ENCODE results near the gene LASP1.

The LASP1 gene

DNA sequence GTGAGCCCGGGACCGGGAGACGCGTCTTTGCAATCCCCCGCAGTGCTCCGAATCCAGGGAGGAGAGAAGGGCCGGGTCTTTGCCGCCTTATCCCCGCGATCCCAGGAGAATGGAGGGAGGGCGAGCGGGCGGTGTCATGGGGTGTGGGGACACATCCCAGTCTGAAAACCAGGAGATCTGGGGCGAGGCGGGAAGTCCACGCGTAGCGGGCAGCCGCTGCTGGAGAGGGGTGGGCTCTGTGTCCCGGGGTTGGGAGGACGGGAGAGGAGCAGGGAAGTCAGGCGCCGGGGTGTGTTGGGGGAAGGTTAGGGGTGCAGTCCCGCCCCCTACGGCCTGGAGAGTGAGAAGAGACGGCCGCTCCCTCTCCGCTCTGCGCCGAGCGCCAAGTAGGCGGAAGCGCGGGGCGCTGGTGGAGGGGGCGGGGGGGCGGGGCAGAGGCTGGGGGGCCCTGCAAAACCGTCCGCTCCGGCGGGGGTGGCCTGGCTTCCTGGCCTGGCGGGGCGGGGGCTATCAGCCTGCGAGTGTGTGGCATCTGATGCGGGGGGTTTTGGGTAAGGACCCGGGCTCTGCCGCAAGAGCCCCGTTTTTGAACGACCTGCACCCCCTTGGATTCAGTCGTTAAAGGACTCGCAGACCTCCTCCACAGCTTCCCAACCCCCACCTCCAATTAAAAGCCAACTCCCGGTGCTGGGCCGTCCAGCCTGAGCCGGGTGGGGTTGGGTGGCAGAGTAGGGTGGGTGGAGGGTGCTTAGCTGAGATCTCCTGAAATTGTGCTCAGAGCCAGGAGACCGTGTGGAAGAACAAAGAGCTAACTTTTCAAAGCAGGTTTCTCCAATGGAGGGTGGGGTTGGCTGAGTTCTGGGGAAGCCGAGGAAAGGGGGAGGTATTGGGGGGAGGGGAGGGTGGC, 654 bp downstream of the LASP1 start:
- DNase-seq: peak; percentile 50

DNA sequence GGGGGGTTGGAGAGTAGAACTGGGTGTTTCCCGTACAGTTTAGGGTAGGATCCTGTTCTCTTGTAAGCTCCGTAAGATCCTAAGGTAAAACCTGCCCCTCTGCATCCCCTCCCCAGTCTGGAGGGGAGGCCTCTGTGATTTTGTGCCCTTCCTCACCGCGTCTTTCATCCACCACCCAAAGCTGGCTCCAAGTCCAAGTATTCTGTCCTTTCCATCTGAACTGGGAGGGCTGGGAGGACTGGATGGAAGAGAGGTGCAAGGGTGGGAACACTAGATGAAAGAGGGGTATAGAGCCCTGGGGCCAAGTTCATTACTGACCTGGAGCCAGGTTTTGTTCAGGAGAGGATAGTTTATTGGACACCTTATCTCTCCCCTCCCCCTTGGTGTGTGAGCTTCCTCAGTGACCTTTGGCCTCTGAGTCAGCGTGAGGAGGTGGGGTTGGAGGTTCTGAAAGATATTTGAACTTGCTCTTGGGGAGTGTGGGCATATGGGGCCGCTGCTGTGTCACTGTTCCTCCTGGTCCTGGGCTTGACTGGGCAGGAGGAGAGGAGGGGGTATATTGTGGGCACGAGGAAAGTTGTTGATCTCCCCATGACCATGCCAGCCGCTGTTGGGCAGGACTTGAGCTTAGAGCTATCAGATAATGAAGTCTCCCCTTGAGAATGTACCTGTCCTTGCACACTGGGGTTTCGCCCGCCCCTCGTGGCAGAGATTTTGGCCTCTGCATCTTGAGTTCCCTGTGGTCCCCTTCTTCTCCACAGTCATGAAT, 1.6 kb downstream of the LASP1 start:
- DNase-seq: peak; percentile 79

DNA sequence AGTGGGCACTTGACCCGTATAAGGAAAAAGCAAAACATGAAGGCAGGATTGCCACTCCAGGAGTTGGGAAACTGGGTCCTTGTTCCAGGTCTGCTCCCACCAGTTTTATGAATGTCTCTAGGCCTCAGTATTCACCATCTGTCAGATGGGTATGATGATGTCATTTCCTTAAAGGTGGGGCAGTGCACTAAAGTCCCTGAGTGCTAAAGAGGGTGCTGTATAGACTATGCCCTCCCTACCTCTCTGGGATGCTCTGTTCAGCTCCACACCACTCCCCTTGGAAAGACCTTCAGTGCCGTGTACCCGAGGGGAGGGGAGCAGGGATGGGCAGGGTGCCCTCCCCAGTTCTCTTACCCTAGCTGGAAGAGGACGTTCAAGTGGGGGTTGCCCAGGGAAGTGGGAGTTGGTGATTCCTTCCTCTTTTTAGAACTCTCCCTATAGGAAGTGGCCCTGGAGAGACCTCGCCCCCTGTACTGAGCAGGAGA, 2.2 kb downstream of the LASP1 start:
- DNase-seq: no peak

DNA sequence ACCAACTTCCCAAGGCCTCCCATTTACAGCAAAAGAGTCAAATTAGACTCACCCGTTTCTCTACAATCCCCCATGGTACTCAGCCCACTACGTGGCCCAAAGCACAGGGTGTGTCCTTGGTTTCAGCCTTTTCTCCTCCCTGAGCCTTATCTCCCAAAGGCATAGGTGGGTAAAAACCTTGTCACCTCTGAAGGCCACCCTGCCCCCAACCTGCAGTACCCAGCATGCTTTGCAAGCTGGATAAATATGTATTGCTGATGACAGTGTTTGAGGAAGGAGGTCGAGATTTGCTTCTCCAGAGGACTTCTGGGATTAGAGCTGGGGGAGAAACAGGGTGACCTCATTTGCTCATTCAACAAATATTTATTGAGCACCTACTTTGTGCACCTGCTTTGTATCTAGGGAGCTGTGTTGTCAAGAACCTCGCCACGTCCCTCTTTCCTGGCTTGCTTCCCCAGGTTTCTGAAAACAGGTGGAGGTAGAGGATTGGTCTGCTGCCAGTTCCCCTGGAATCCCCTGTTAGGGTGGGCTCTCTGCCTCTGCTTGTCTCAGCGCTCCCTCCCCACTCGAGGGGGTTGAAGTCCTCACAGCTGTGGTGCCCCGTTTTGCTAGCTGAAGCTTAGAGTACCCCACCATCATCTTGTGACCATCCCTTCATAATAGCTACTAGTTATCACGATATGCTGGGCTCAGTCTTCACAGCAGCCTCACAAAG, 3.0 kb downstream of the LASP1 start:
- DNase-seq: no peak

DNA sequence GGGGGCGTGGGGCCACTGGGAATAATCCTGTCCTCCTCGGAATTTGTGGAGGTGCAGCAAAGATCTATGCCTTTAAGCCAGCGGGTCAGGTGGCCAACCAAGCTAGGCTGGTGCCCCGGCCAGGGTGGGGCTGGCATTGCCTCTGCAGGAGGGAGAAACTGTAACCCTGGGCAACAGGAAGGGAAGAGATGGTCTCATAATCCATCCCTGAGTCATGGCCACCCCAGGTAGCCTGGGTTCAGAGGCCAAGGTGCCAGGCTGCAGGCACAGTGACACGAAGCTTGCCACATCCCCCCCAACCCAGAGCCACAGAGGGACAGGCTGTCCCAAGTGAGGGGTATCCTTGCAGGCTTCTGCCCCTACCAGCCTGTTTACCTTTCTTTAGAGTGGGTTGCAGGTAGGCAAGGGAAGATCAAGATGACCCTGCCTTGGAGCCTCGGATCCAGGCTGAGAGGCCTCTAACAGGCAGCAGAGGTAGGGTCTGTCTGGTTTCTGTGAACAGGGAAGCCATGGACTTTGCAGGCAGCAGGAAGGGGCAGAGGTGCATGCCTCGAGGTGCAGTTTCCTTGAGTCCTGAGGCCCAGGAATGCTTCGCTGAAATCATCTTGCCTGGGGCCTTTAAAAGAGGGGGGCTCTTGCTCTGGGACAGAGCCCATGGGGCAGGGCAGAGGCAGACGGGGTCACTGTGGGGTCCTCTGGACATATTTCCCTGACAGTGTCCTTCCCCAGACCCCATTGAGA, 4.0 kb downstream of the LASP1 start:
- no peak for DNase-seq

DNA sequence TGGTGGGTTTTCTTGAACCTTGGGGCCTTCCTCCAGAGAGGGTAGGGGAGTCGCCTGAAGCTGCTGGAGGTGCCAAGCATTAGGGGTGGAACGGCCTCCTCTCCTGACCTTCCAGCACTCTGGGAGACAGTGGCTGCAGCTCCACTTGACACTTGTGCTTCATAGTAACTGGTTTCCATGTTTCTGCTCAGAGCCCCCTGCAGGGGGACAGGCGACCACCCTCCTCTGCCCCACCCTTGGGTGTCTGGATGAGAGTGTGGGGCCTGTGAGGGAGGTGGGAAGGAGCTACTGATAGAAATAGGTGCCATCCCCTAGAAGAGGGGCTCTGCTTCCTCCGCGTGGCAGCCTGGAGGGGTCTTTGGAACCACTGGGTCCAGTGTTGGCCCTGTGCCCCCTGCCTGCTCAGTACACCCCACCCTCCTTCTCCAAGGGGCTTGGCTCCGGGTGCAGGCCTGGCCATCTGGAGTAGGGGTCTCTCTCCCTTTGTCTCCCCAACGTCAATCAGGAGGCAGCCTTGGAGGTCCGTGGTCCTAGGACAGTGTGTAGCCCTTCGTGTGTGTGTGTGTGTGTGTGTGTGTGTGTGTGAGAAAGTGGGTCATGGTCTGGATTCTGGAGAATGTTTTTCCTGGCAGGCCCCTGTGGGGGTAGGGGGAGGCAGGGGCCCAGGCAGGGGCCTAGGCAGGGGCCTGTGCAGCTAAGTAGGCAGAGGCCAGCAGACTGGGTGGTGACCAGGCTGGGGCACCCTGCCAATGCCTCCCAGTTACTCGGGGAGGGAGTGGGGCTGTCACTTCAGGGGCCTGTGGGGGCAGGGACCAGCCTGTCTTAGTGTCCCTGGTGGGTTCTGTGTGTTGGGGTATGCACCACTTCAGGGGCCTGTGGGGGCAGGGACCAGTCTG, 4.9 kb downstream of the LASP1 start:
- DNase-seq: no peak

DNA sequence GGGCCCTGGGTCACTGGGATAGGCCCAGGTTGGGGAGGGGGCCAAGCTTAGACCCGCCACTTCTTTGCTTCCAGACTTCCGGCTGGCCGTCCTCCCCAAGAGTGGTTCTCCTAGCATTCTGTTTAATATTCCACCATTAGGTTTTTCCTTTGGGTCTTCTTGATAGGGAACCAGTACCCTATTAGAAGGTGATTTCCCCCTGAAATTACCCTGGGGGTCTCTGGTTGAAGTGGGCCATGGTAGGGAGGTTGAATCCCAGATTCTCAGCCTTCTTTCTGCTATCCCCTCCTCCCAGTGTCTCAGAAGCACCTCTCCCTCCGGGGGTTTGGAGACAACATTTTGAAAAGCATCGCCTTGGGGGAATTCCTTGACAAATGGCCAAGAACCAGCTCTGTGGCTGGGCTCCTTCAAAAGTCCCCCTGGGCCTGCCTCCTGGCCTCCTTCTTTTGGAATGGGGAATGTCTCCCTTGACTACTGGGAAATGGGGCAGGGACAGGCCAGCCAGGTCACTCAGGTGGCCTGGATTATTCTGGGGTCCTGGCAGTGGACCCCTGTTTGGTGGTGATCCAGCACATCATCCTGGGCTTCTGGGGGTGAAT, 5.7 kb downstream of the LASP1 start:
- no peak for DNase-seq

DNA sequence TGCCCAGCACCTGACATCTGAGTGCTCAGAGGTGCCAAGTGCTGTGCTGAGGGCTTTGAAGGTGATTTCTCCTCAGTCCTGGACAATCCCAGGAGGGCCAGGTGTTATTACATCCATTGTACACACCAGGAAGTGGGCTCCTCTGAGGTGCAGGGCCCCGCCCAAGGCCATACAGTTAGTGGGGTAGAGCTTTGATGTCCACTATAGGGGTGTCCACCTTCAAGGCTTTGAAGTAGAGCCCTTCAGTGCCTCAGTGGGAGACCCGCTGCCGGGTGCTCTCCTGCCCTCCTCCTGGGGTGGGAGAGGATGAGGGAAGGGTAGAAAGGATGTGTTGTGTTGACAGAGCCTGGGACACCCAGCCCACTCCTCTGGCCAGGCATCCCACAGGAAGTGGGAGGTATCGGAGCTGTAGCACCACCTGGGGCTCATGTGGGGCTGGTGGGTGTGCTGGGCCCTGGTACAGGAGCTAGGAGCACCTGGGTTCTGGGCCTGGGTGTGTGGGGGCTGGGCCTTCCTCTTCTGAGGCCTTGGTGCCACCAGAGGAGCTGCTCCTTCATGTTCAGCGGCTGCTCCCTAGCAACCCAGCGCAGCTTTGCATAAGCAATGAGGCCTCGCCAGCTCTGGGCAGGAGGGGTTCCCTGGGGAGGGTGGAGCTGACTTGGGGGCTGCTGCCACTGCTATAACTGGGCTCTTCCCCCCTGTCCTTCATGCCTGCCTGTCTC, 7.4 kb downstream of the LASP1 start:
- no peak for DNase-seq

DNA sequence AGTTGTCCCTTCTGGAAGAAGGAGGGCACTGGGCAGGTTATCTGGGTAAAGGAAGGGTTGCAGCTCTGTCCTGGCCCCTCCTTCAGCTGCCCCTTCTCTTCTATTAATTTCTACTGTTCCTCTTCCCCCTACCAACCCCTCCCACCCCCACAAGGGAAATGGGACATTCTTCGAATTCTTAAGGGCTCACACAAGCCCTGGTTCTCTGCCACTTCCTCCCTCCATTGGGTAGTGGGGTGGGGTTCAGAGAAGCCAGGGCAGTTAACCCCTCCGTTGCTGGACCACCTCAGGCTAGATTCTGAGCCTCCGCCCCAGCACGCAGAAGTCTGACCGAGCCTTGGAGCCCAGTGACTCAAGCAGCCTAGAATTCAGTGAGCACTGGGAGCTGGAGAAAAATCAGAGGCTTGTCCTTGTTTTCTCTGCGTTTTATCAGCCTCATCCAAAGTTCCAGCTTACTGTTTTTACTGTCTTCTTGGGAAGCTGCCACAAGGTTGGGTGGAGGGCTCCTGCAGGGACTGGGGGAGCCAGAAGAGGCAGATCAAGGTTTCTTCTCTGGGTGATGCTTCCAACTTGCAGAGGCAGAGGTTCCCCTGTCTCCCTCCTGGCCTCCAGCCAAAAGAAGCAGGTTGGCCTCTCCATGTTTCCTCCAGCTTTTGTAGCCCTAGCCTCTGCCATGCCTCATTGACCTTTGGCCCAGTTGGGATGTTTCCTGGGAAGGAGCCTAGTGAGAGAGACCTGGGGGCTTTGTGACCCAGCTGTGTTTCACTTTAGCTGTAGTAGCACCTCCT, 10.2 kb downstream of the LASP1 start:
- DNase-seq: no peak

DNA sequence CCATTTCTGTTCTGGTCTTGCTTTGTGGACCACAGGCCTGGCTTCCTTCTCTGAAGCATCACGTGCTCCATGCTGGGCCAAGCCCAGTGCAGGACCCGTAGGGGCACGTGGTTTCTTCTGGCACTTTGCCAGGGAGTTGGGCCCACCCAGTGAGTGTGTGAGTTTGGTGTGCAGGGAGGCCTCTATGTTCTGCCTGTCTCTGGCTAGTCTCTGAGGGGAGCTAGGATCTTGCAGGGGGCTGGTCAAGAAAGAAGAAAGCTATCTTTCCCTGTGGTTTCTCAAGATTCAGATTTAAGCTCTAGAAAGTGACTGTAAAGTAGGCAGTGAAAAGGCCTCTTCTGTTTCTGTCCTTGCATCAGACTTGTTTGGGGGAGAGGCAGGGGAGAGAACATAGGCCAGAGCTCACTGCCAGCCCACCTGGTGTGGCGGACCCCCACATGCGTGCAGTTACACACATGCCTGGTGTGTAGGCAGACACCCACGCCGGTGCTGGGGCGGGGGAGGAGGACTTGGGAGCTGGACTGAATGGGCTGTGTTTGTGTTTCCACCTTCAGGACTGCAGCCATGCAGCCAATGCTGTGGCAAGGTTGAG, 11.8 kb downstream of the LASP1 start:
- DNase-seq: no peak

DNA sequence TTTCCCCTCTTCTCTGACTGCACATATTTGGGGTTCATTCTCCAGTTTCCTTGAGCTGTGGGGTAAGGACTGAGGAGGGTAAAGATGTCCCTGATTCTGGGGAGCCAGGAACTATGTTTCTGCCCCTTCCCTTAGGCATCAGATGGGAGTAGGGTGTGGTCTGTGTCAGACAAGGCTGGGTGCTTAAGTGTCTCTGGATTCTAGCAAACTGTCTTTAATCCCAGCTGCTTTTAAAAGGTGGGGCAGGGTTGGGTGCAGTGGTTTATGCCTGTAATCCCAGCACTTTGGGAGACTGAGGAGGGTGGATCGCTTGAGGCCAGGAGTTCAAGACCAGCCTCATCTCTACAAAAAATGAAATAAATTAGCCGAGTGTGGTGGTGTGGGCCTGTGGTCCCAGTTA, 13.0 kb downstream of the LASP1 start:
- DNase-seq: no peak

DNA sequence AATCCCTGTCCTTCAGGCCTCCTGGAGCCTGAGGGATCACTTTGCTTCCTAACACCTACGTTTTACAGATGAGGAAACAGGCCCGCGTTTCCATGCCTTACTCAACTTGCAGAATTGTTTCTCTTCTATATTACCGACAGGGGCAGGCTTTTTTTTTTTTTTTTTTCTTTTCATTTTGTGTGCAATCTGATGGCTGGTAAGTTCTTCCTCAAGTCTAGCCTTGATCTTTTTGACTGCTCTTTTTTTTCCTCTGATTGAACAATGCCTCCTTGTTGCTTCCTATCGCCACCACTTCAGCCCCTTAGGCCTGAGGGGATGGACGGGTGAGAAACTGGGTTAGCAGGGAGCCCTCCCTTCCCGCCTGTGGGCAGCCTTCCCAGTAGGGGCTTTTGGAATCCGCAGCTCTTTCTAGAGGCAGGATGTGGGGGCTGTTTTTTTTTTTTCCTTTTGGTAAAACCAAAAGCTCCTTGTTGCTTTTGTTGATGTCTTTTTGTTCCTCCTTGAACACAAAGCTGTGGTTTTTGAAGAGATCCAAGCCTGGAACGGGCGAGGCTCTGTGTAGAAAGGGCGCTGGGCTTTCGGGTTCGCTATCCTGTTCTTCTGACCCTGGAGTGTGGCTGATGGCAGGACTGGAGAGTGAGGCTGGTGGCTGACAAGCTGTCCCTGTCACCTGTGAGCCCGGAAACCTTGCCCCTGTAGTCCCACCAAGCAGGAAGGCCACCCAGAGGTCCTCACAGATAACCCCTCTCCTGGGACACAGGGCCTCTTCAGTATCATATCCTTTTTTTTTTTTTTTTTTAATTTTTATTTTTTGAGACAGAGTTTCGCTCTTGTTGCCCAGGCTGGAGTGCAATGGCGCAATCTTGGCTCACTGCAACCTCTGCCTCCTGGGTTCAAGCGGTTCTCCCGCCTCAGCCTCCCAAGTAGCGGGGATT, 14.0 kb downstream of the LASP1 start:
- DNase-seq: no peak

DNA sequence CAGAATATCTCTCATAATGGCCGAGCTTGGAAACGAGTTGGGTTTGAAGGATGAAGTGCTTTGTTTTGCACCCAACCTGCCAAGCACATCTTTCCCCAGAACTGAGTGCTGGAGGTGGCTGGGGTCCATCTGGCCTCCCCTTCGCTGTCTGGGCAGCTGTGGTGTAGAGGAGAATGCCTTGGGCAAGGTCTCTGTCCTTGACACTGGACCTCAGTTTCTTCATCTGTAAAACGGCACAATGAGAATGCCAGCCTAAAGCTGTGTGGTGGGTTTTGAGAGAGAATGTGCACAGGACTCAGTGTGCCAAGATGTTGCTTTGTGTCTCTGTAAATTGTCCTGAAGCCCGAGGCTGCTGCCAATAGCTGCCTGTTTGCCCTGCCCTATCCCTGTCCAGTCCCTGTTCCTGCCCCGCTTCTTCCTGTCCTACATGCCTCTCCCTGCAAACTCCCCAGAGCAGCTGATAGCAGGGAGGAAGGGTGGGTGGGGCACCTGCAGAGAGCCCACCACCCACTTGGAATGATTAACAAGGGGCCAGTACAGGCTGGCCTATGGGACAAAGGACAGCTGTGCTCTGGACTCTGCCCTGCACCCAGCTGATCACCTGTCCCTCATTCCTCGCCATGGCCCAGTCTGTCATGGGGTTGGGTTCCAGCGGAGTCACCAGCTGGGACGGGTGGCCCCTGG, 15.3 kb downstream of the LASP1 start:
- no peak for DNase-seq

DNA sequence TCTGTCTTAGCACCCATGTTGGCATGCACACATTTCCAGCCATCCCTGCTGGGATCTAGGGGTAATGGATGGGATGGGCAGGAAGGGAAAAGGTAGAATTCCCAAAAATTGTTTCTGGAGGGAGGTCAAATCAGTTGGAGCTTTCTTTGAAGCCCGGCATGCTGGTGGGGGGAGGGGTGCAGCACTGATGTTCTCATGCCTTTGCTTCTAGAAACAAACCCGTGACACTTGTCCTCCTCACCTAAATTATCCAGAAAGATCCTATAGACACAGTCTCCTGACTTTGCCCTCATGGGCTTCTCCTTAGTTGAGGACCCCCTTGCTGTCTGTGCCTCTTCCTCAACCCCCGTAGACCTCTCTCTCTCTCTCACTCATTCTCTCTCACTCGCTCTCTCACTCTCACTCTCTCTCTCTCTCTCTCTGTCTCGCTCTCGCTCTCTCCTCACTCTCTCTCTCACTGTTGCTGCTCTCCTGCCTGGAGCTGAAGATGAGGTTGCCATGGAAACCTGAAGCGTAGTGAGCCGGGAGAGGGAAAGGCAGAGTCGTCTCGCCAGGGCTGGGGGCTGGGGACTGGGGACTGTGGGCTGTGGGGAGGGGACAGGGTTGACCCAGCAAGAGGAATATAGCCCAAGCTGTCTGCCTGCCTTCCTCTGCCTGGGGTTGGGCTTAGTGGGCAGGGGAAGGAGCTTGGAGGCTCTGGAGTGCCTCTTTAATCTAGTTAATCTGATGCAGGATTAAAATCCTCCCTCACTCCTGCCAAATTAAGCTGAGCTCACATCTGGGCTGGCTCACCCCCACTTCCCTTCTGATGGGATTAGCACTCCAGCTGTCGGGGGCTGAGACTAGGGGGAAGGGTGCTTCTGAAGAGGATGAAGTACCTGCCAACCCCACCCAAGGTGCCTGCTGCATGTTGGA, 16.1 kb downstream of the LASP1 start:
- no peak for DNase-seq

DNA sequence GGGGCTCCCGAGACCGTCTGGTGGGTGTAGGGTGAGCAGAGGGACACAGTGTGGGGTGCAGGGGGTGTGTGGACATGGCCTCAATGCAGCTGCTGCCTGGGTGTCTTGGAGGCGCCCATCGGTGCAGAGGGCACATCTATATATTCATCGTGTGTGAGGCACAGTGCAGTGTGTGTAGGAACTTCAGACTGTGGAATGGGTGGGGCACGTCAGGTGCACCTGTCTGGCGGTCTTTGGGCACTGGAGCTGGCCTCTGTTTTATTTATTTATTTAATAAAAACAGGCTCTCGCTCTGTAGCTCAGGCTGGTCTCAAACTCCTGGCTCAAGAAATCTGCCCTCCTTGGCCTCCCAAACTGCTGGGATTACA, 16.8 kb downstream of the LASP1 start:
- no peak for DNase-seq

DNA sequence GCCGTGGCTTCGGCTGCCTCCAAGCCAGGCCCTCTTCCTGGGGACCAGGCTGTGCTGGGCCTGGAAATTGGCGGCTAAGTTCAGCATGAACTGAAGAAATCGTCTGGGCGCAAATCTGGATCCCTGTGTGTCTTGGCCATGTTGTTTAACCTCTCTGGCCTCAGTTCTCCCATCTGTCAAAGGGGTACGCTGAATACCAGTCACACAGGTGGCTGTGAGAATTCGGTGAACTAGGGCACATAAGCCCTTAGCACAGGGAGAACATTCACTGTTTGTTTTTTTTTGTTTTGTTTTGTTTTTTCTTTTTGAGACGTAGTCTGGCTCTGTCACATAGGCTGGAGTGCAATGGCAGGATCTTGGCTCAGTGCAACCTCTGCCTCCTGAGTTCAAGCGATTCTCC, 19.0 kb downstream of the LASP1 start:
- no peak for DNase-seq
